Suprapubic skin (tissue), 3 donors: Measurements from ENCODE around the gene KCTD18.

ENCODE experiments used
- EP300 ChIP-seq: sonication (generic); formaldehyde crosslinking; IDR thresholded peaks from one replicate; pipeline ENCODE4 v1.6.1; 2017; ENCODE audit warnings: antibody characterized with exemption
- POLR2A ChIP-seq, 2 donors: fragments of 450-650 bp; IDR thresholded peaks; one replicate each; pipeline ENCODE4 v1.6.1; 2017; ENCODE audit warnings: antibody characterized with exemption in 2 of 2, mild to moderate bottlenecking in 2 of 2, moderate library complexity in 2 of 2
- TF ChIP-seq, protein P1 (sequence below), 2 donors: fragments of 200-600 bp in 1 of 2; fragments of 450-650 bp in 1 of 2; sonication (generic) in 1 of 2; IDR thresholded peaks; one replicate each; pipeline ENCODE4 v1.5.1; 2016 to 2019; ENCODE audit warnings: antibody characterized with exemption in 2 of 2, mild to moderate bottlenecking in 1 of 2, moderate library complexity in 1 of 2

DNA sequence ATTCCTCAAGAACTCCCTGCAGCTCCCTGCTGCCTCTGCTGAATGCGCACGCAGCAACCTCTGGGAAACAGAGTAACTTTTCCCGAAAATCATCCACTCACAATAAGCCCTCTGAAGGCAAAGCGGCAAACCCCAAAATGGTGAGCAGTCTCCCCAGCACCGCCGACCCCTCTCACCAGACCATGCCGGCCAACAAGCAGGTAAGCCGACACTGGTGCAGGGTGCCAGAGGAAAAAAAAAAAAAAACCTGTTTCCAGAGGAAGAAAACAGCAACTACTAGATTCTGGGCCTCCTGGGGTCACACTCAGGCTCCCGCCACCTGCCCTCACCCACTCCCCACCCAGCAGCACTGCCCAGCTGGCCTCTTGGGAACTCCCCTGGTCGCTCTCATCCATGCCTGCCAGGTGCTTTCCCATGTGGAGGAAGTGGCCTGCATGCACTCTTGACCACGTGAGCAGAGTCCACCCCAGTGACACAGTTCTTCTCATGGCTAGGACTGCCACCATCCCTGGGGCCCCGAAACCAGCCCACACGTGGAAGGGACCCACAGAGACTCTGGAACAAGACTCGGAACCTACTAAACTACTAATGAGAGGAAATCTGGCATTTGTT, 36.9 kb downstream of the KCTD18 start:
- TF ChIP-seq POLR2A (IDR thresholded peaks at IDR 0.05) (no peak), EP300 (no peak)
- TF ChIP-seq, protein P1, sequence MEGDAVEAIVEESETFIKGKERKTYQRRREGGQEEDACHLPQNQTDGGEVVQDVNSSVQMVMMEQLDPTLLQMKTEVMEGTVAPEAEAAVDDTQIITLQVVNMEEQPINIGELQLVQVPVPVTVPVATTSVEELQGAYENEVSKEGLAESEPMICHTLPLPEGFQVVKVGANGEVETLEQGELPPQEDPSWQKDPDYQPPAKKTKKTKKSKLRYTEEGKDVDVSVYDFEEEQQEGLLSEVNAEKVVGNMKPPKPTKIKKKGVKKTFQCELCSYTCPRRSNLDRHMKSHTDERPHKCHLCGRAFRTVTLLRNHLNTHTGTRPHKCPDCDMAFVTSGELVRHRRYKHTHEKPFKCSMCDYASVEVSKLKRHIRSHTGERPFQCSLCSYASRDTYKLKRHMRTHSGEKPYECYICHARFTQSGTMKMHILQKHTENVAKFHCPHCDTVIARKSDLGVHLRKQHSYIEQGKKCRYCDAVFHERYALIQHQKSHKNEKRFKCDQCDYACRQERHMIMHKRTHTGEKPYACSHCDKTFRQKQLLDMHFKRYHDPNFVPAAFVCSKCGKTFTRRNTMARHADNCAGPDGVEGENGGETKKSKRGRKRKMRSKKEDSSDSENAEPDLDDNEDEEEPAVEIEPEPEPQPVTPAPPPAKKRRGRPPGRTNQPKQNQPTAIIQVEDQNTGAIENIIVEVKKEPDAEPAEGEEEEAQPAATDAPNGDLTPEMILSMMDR (IDR thresholded peaks at IDR 0.05): no peak
